RWPE2 (cell line): ENCODE results near the gene WBP11.
"Not testable (repeated sequence)": the region's sequence is repeated elsewhere in the genome, so short reads cannot be mapped to it uniquely, and the experiment has no call there.

Experiments
- ATAC-seq: fragments of 200-7000 bp; cut with Tn5 transposase; 3 replicates; pipeline ENCODE4 v1.9.1; 2021; ENCODE audit warnings: low read depth
- DNase-seq: peaks from one replicate; pipeline ENCODE4 v3.0.0-alpha.2; 2020; ENCODE audit warnings: low spot score
- H3K27ac ChIP-seq: fragments of 450-650 bp; 2 replicates; pipeline ENCODE4 v1.5.1; 2017; ENCODE audit warnings: mild to moderate bottlenecking; ENCODE audit not compliant: poor library complexity, severe bottlenecking
- H3K27me3 ChIP-seq: fragments of 250-450 bp; sonication (Bioruptor Pico); 2 replicates; pipeline ENCODE4 v1.5.1; 2021; ENCODE audit warnings: mild to moderate bottlenecking, moderate library complexity; ENCODE audit not compliant: insufficient read depth, poor library complexity, severe bottlenecking
- H3K36me3 ChIP-seq: fragments of 250-450 bp; sonication (Bioruptor Pico); 2 replicates; pipeline ENCODE4 v1.5.1; 2020; ENCODE audit warnings: low read depth, mild to moderate bottlenecking, moderate library complexity
- H3K4me1 ChIP-seq: fragments of 250-450 bp; sonication (Bioruptor Pico); 2 replicates; pipeline ENCODE4 v1.5.1; 2021; ENCODE audit warnings: mild to moderate bottlenecking, moderate library complexity; ENCODE audit not compliant: insufficient read depth, poor library complexity, severe bottlenecking
- H3K4me3 ChIP-seq: fragments of 250-450 bp; sonication (Bioruptor Pico); 2 replicates; pipeline ENCODE4 v1.5.1; 2021; ENCODE audit warnings: mild to moderate bottlenecking, moderate library complexity; ENCODE audit not compliant: severe bottlenecking
- H3K9me3 ChIP-seq: fragments of 250-450 bp; sonication (Bioruptor Pico); 2 replicates; pipeline ENCODE4 v1.5.1; 2021; ENCODE audit warnings: mild to moderate bottlenecking, moderate library complexity; ENCODE audit not compliant: severe bottlenecking
- TF ChIP-seq, protein P1 (sequence below): fragments of 450-650 bp; IDR thresholded peaks from one replicate; pipeline ENCODE4 v1.5.1; 2017; ENCODE audit warnings: mild to moderate bottlenecking, moderate library complexity; ENCODE audit not compliant: poor library complexity, severe bottlenecking

Gene WBP11

DNA sequence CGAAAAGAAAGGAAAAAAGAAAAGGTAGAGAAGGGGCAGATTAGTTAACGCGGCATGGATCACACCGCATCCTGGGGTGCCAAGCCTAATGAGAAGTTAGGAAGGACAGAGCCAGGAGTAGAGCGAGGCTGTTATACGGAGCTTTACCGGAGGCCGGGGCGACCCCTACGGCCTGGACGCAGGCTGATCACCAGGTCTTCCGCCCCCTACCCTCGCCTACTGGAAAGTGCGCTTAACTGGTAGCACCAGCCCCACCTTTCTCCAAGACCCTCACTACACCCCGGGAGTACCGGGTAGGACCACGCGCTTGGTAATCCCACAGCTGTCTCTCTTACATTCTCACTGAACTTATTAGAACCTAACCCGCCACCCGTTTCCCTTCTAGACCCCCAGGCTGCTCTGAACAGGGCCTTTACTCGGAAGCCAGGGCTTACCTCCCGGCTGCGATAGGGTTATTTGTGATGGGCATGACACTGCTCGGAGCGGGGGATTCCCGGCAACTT, 33.8 kb downstream of the WBP11 start:
- ATAC-seq (peak; percentile 7; the same call in 1 of the 3 replicates), DNase-seq (no peak)
- H3K27me3 ChIP-seq = no peaks in the 10 kb centered on the region
- H3K9me3 ChIP-seq = no peaks in the 10 kb centered on the region
- H3K4me1 ChIP-seq = no peaks in the 10 kb centered on the region
- H3K4me3 ChIP-seq = peak overlapping the region; percentile 68
- TF ChIP-seq, protein P1, sequence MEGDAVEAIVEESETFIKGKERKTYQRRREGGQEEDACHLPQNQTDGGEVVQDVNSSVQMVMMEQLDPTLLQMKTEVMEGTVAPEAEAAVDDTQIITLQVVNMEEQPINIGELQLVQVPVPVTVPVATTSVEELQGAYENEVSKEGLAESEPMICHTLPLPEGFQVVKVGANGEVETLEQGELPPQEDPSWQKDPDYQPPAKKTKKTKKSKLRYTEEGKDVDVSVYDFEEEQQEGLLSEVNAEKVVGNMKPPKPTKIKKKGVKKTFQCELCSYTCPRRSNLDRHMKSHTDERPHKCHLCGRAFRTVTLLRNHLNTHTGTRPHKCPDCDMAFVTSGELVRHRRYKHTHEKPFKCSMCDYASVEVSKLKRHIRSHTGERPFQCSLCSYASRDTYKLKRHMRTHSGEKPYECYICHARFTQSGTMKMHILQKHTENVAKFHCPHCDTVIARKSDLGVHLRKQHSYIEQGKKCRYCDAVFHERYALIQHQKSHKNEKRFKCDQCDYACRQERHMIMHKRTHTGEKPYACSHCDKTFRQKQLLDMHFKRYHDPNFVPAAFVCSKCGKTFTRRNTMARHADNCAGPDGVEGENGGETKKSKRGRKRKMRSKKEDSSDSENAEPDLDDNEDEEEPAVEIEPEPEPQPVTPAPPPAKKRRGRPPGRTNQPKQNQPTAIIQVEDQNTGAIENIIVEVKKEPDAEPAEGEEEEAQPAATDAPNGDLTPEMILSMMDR = no peak
- peak overlapping the region; percentile 82 for H3K27ac ChIP-seq
- H3K36me3 ChIP-seq = no peaks in the 10 kb centered on the region

- ATAC-seq = no peak
- no peak for DNase-seq
- TF ChIP-seq, protein P1 = no peak
- H3K4me3 ChIP-seq = peak overlapping the region; percentile 68
- peak overlapping the region; percentile 82 for H3K27ac ChIP-seq
- no peaks in the 10 kb centered on the region for H3K4me1 ChIP-seq
- H3K27me3 ChIP-seq = no peaks in the 10 kb centered on the region
- no peaks in the 10 kb centered on the region for H3K36me3 ChIP-seq
- H3K9me3 ChIP-seq = no peaks in the 10 kb centered on the region
Measured at GRCh38 chr12:14768823-14769405, 34.4 kb downstream of the WBP11 start.

DNA sequence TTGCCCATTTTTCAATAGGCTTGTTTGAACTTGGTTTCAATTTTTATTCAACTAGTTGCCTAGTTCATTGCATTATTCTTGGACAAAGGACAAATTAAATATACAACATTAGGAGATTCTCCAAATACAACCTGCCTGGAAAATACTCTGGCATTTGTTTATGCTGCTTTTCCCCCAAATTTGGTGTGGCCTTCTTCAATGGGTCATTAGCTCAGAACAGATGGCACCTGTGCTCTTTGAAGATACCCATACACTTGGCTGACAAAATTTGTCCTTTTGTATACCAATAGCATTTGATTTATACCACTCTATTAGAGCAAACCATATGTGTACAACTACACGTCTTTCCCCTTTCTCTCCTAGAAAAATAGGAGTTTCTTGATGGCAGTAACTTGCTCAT, 35.7 kb downstream of the WBP11 start:
- DNase-seq (no peak), ATAC-seq (no peak)
- H3K4me1 ChIP-seq = no peaks in the 10 kb centered on the region
- TF ChIP-seq, protein P1 = no peak
- H3K4me3 ChIP-seq = no peak overlapping the region
- no peaks in the 10 kb centered on the region for H3K36me3 ChIP-seq
- H3K27ac ChIP-seq = no peak overlapping the region
- no peaks in the 10 kb centered on the region for H3K27me3 ChIP-seq
- H3K9me3 ChIP-seq = no peaks in the 10 kb centered on the region

DNA sequence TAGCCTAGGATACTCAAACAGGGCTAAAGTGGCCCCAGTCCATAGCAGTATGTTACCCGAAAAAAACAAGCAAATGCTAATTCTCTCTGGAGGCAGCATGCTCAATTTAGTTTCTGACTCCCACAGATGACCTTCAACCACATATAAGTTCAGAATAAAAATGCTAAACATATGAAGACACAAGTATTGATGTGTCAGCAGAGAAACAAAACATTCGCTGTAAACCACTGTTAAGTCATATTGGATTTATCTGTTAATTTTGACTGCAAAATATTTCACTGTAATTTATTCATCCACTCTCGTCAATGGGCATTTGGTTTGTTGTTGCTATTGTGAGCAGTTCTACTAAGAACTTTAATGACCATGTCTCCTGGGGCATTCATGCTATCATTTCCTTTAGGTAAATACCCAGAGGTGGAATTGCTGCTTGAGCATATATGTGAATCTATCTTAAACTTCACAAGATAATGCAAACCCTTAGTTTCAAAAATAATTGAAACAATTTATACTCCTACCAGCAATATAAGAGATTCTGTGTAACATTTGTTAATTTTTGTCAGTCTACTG, 36.5 kb downstream of the WBP11 start:
- no peaks in the 10 kb centered on the region for H3K27me3 ChIP-seq
- H3K4me3 ChIP-seq = no peak overlapping the region
- DNase-seq (no peak), ATAC-seq (no peak)
- H3K36me3 ChIP-seq = no peaks in the 10 kb centered on the region
- H3K9me3 ChIP-seq = no peaks in the 10 kb centered on the region
- H3K4me1 ChIP-seq = no peaks in the 10 kb centered on the region
- H3K27ac ChIP-seq = no peak overlapping the region
- TF ChIP-seq, protein P1 = no peak

- not testable (repeated sequence) for H3K9me3 ChIP-seq, H3K27me3 ChIP-seq, H3K4me3 ChIP-seq, DNase-seq, H3K4me1 ChIP-seq, H3K27ac ChIP-seq, ATAC-seq, H3K36me3 ChIP-seq
Measured at GRCh38 chr12:14766020-14766419, 37.3 kb downstream of the WBP11 start.
